H9 (cell line): ENCODE data around the gene IL6R. TPM values are rescaled to one million over a fixed set of nuclear protein-coding genes. Genes with fewer than 3 reads are reported as not detected.
A peak's percentile ranks its signal among the peaks of the same experiment; 100 is the strongest.

Experiments
- DNase-seq: peaks from one replicate; pipeline ENCODE4 v3.0.0-alpha.2; 2017
- H2AFZ ChIP-seq: one replicate; pipeline ENCODE4 v1.6.1; 2013; ENCODE audit warnings: mild to moderate bottlenecking, low read length, control low read depth, moderate library complexity
- H2AK5ac ChIP-seq: 2 replicates; pipeline ENCODE4 v1.6.1; 2013; ENCODE audit warnings: low read length, control low read depth, mixed read lengths; ENCODE audit not compliant: insufficient read length
- H2BK120ac ChIP-seq: one replicate; pipeline ENCODE4 v1.6.1; 2013; ENCODE audit warnings: low read depth, mild to moderate bottlenecking, low read length, control low read depth, inconsistent platforms; ENCODE audit not compliant: poor library complexity, severe bottlenecking
- H2BK12ac ChIP-seq: 2 replicates; pipeline ENCODE4 v1.6.1; 2013; ENCODE audit warnings: low read length, control low read depth, mixed read lengths, low read depth; ENCODE audit not compliant: insufficient read length
- H2BK15ac ChIP-seq: 2 replicates; pipeline ENCODE4 v1.6.1; 2013; ENCODE audit warnings: low read depth, low read length, control low read depth
- H2BK20ac ChIP-seq: one replicate; pipeline ENCODE4 v1.6.1; 2013; ENCODE audit warnings: low read depth, mild to moderate bottlenecking, low read length, control low read depth, inconsistent platforms; ENCODE audit not compliant: poor library complexity, severe bottlenecking
- H2BK5ac ChIP-seq: 2 replicates; pipeline ENCODE4 v1.6.1; 2013; ENCODE audit warnings: low read length, control low read depth, mixed read lengths; ENCODE audit not compliant: insufficient read length
- H3K14ac ChIP-seq: 2 replicates; pipeline ENCODE4 v1.6.1; 2013; ENCODE audit warnings: low read length, control low read depth; ENCODE audit not compliant: insufficient read depth
- H3K18ac ChIP-seq: 2 replicates; pipeline ENCODE4 v1.6.1; 2013; ENCODE audit warnings: low read depth, mild to moderate bottlenecking, mixed read lengths, low read length, control low read depth; ENCODE audit not compliant: insufficient read length
- H3K23ac ChIP-seq: 2 replicates; pipeline ENCODE4 v1.6.1; 2013; ENCODE audit warnings: low read length, control low read depth, mixed read lengths, low read depth; ENCODE audit not compliant: insufficient read length
- H3K23me2 ChIP-seq: 2 replicates; pipeline ENCODE4 v1.6.1; 2013; ENCODE audit warnings: low read depth, mild to moderate bottlenecking, mixed read lengths, low read length, control low read depth; ENCODE audit not compliant: insufficient read length, poor library complexity, severe bottlenecking
- H3K27ac ChIP-seq: 2 replicates; pipeline ENCODE4 v1.5.1; 2013; ENCODE audit warnings: low read length, control low read depth, mixed read lengths, low read depth; ENCODE audit not compliant: insufficient read length
- H3K27me3 ChIP-seq: 2 replicates; pipeline ENCODE4 v1.6.1; 2013; ENCODE audit warnings: low read length, control low read depth, inconsistent platforms; ENCODE audit not compliant: insufficient read depth
- H3K4ac ChIP-seq: 2 replicates; pipeline ENCODE4 v1.6.1; 2013; ENCODE audit warnings: low read depth, mild to moderate bottlenecking, control low read depth, inconsistent platforms, low read length, moderate library complexity
- H3K4me1 ChIP-seq: 2 replicates; pipeline ENCODE4 v1.6.1; 2013; ENCODE audit warnings: low read length, control low read depth, inconsistent platforms; ENCODE audit not compliant: insufficient read depth
- H3K4me2 ChIP-seq: 2 replicates; pipeline ENCODE4 v1.6.1; 2013; ENCODE audit warnings: low read length, control low read depth, mixed read lengths; ENCODE audit not compliant: insufficient read length, insufficient read depth
- H3K56ac ChIP-seq: 2 replicates; pipeline ENCODE4 v1.6.1; 2013; ENCODE audit warnings: low read depth, mild to moderate bottlenecking, mixed read lengths, low read length, control low read depth; ENCODE audit not compliant: insufficient read length
- H3K79me1 ChIP-seq: 2 replicates; pipeline ENCODE4 v1.6.1; 2013; ENCODE audit warnings: low read depth, mild to moderate bottlenecking, moderate library complexity, low read length, control low read depth, inconsistent platforms; ENCODE audit not compliant: insufficient read depth, poor library complexity, severe bottlenecking
- H3K79me2 ChIP-seq: 2 replicates; pipeline ENCODE4 v1.6.1; 2013; ENCODE audit warnings: low read length, control low read depth, inconsistent platforms; ENCODE audit not compliant: insufficient read depth
- H3K9ac ChIP-seq: 2 replicates; pipeline ENCODE4 v1.6.1; 2013; ENCODE audit warnings: low read length, control low read depth, mixed read lengths; ENCODE audit not compliant: insufficient read length; ENCODE audit errors: extremely low read depth
- H3K9me3 ChIP-seq: one replicate; pipeline ENCODE4 v1.6.1; 2013; ENCODE audit warnings: low read depth, low read length, inconsistent platforms; ENCODE audit not compliant: control insufficient read depth
- H3T11ph ChIP-seq: one replicate; pipeline ENCODE4 v1.6.1; 2013; ENCODE audit warnings: mild to moderate bottlenecking, low read length, control low read depth, inconsistent platforms
- H4K20me1 ChIP-seq: one replicate; pipeline ENCODE4 v1.6.1; 2013; ENCODE audit not compliant: control insufficient read depth, insufficient read length, insufficient read depth
- H4K5ac ChIP-seq: 2 replicates; pipeline ENCODE4 v1.6.1; 2013; ENCODE audit warnings: low read depth, mild to moderate bottlenecking, mixed read lengths, low read length, control low read depth; ENCODE audit not compliant: insufficient read length
- H4K8ac ChIP-seq: replicated peaks from 2 replicates; pipeline ENCODE4 v1.6.1; 2013; ENCODE audit warnings: low read length, control low read depth, mixed read lengths, low read depth; ENCODE audit not compliant: insufficient read length
- H4K91ac ChIP-seq: 2 replicates; pipeline ENCODE4 v1.6.1; 2013; ENCODE audit warnings: low read depth, mild to moderate bottlenecking, moderate library complexity, mixed read lengths, low read length, control low read depth; ENCODE audit not compliant: insufficient read length
- H3K27ac Mint-ChIP-seq, 3 experiments: 2 replicates in 2 of 3; 3 replicates in 1 of 3; pipeline ENCODE4 v1.8.0; 2020 to 2021; ENCODE audit warnings: mixed read lengths in 3 of 3, mild to moderate bottlenecking in 1 of 3, moderate library complexity in 1 of 3
- H3K27me3 Mint-ChIP-seq: 2 replicates; pipeline ENCODE4 v1.8.0; 2021; ENCODE audit warnings: low read depth, mild to moderate bottlenecking, moderate library complexity, mixed read lengths
- H3K36me3 Mint-ChIP-seq, 3 experiments: 2 replicates in 2 of 3; 3 replicates in 1 of 3; pipeline ENCODE4 v1.8.0; 2020 to 2021; ENCODE audit warnings: low read depth in 3 of 3, mixed read lengths in 3 of 3; ENCODE audit not compliant: insufficient read depth in 1 of 3
- H3K4me1 Mint-ChIP-seq, 2 experiments: 2 replicates each; pipeline ENCODE4 v1.8.0; 2020; ENCODE audit warnings: mixed read lengths in 2 of 2
- H3K4me3 Mint-ChIP-seq, 2 experiments: 2 replicates in 1 of 2; 3 replicates in 1 of 2; pipeline ENCODE4 v1.8.0; 2020 to 2021; ENCODE audit warnings: mild to moderate bottlenecking in 2 of 2, mixed read lengths in 2 of 2, moderate library complexity in 1 of 2
- H3K9me3 Mint-ChIP-seq, 2 experiments: 2 replicates in 1 of 2; 3 replicates in 1 of 2; pipeline ENCODE4 v1.8.0; 2020; ENCODE audit warnings: mild to moderate bottlenecking in 2 of 2, mixed read lengths in 2 of 2, moderate library complexity in 1 of 2
- WGBS: extraction: QIAGEN DNeasy Blood & Tissue Kit; methylation state at CpG from one replicate; pipeline ENCODE4 v1.1.7; 2013; ENCODE audit warnings: missing lambda C conversion rate, low lambda C conversion rate, mixed read lengths; ENCODE audit not compliant: insufficient read length; ENCODE audit errors: extremely low coverage; 5-methylcytosine and 5-hydroxymethylcytosine counted together
- total RNA-seq: library from RNA; stranded (reverse); gene quantifications from 2 replicates; pipeline ENCODE4 v1.2.1, GENCODE V29; 2021
- TF ChIP-seq, protein P1 (sequence below): fragments of 200-600 bp; sonication (generic); conservative IDR thresholded peaks from 3 replicates; pipeline ENCODE4 v1.8.0; 2021; ENCODE audit warnings: antibody characterized with exemption, mild to moderate bottlenecking

The IL6R gene
- total RNA-seq, 1 experiment from 2014 or later = 1.7 TPM

DNA sequence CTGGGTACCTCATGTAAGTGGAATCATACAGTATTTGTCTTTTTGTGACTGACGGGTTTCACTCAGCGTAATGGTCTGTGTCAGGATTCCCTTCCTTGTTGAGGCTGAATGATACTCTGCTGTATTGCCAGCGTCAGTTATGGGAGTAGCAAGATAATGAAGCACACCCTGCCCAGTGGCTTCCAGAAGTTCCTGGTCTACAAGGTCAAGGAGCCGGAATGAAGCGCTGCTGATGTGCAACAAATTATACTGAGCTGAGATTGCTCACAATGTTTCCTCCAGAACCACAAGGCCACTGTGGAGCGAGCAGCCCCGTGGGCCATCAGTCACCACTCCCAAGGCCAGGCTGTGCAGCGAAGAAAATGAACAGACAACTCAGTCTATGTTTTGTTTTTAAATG, 72.9 kb downstream of the IL6R start:
- no peak for DNase-seq
- Histone ChIP-seq H4K91ac (no peak overlapping the region), H3K27me3 (no peaks in the 10 kb centered on the region), H3K4me2 (no peak overlapping the region), H3K23me2 (no peaks in the 10 kb centered on the region), H2BK20ac (no peak overlapping the region), H3K4ac (no peak overlapping the region), H4K20me1 (no peaks in the 10 kb centered on the region), H2AK5ac (no peak overlapping the region), H2BK5ac (no peak overlapping the region), H2BK15ac (no peak overlapping the region), H3K18ac (no peak overlapping the region), H3T11ph (no peak overlapping the region), H3K56ac (no peak overlapping the region), H3K9me3 (no peaks in the 10 kb centered on the region), H3K79me1 (no peaks in the 10 kb centered on the region), H3K23ac (no peak overlapping the region), H2BK120ac (peak overlapping the region; percentile 2), H4K5ac (no peak overlapping the region), H2BK12ac (no peak overlapping the region), H3K14ac (no peak overlapping the region), H3K27ac (no peak overlapping the region), H3K4me1 (0 out of 2 replicates have a peak, but pooled peaks cover 3% of the 10 kb centered on the region), H3K9ac (no peak overlapping the region), H4K8ac (no peak overlapping the region), H2AFZ (no peak overlapping the region), H3K79me2 (no peaks in the 10 kb centered on the region)
- Mint-ChIP-seq H3K36me3 (no peaks in the 10 kb centered on the region), H3K4me1 (peaks cover 6 to 12% of the 10 kb centered on the region in 2 experiments), H3K4me3 (no peak overlapping the region; a peak in 1 of 5 replicates), H3K27ac (no peak overlapping the region; a peak in 1 of 7 replicates), H3K27me3 (no peaks in the 10 kb centered on the region), H3K9me3 (no peaks in the 10 kb centered on the region)
- WGBS = no CpG with 5 or more reads among the region's 8 CpGs
- TF ChIP-seq, protein P1, sequence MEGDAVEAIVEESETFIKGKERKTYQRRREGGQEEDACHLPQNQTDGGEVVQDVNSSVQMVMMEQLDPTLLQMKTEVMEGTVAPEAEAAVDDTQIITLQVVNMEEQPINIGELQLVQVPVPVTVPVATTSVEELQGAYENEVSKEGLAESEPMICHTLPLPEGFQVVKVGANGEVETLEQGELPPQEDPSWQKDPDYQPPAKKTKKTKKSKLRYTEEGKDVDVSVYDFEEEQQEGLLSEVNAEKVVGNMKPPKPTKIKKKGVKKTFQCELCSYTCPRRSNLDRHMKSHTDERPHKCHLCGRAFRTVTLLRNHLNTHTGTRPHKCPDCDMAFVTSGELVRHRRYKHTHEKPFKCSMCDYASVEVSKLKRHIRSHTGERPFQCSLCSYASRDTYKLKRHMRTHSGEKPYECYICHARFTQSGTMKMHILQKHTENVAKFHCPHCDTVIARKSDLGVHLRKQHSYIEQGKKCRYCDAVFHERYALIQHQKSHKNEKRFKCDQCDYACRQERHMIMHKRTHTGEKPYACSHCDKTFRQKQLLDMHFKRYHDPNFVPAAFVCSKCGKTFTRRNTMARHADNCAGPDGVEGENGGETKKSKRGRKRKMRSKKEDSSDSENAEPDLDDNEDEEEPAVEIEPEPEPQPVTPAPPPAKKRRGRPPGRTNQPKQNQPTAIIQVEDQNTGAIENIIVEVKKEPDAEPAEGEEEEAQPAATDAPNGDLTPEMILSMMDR = no peak
